Activated effector memory CD4-positive, alpha-beta T cell treated with Interleukin-2 at 50 U/mL for 16 hours (primary cell): ENCODE results near the gene MRGPRF.
"Not testable (repeated sequence)": the region's sequence is repeated elsewhere in the genome, so short reads cannot be mapped to it uniquely, and the experiment has no call there.

Experiments
- DNase-seq: peaks from one replicate; pipeline ENCODE4 v3.0.0-alpha.2; 2020

The MRGPRF gene

DNA sequence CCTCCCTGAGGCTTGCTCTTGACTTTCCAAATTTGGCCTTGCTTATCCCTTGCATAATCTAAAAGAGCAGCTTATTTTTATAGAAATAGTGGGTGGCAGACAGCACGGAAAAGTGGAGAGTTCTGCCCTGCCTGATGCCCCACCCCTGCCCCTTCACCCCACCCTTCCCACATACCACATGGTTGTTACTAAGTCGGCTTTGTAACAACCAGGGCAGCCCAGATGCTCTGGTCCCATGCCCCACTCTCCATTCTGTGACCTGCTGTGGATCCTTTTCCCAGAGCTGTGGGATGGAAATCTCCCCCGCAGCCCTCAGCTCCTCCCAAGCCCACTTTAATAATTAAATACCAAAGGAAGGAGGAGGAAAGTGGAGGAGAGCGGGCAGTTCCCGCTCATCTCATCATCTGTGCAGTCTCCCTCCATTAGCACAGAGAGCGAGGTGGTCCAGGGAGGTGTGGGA lies 10.9 kb downstream of the MRGPRF start:
- no peak for DNase-seq

DNA sequence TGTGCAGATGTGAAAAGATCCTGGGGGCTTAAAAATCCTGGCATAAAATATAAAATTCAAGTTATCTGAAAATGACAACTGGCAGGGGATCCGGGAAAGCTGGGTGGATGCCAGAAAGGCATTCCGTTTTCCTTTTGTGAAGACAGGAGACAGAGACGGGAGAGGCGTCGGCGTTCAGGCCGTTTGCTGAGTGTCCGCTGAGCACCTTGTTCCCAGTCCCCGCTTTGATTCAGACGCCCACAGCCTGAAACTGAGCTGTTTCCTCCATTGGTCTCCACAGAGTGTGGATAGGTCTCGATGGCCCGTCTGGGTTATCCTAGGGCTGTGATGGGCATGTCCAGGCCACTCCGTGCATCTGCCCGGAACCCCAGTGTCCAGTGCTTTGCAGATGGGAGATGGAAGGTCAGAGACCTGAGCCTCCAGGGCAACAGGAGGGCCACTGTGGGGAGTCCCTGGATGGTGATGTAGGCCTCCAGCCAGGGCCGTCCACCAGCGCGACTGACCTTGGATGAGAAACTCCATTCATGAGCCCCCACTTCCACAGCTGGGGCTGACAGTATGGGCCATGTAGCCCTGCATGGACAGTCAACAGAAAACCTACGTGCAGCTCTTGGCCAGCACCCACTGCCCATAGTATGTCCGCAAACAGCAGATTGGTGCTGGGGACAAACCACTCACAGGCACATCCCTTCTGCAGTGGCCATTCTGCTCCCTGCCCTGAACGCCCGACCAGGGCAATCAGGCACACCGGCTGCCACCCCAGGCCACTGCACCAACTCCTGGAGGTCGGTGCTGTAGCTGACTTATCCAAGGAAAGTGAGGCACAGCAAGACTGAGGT lies 11.6 kb downstream of the MRGPRF start:
- no peak for DNase-seq

DNA sequence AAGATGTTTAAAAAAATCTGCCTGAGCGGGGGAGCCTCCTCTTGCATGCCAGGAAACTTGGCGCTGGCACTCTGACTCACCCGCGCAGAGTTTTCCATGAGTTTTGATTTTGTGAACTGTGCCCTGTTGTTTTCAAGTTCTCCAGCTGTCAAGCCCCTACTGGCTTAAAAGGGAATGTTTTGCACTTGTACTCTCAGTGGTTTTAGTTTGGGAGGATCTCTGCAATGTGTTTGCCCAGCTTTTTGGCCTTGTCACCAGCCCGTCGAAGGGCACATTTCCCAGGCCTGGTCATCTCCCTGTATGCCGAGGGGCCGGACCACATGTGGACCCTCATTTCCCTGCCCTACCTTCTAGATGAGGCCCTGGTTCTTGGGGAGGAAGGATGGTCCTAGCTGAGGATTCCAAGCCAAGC lies 12.2 kb downstream of the MRGPRF start:
- no peak for DNase-seq

DNA sequence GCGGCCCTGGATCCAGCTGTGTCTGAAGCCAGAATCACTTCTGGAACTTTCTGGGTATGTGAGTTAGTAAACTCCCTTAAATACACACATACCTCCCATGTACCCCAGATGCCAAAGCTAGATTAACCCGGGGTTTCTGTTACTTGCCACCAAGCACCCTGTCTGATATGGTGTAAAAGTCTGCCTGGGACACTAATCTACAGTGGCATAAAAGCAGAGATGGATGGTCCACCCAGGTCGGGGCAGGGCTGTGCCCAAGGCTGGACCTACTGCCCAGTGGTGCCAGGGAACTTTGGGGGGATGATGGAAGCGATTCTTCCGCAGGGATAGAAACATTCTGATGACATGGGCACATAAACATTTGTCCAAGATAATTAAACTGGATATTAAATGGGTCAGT lies 12.7 kb downstream of the MRGPRF start:
- DNase-seq, result no peak

DNA sequence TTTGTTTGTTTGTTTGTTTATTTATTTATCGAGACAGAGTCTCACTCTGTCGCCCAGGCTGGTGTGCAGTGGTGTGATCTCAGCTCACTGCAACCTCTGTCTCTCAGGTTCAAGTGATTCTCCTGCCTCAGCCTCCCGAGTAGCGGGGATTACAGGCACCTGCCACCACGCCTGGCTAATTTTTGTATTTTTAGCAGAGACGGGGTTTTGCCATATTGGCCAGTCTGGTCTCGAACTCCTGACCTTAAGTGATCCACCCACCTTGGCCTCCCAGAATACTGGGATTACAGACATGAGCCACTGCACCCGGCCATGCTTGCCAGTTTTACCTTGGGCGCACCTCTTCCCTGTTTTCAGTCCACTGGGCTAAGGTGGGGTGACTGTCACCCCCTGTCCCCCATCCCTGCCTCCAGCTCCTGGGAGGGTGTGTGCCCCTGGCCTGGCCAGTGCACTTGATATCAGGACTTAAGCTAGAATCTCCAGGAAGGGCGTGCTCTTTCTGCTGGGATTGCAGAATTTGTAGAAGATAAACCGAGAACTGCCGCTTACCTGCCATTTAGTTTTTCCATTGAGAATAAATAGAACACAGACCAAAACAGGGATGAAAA lies 13.2 kb downstream of the MRGPRF start:
- not testable (repeated sequence) for DNase-seq

DNA sequence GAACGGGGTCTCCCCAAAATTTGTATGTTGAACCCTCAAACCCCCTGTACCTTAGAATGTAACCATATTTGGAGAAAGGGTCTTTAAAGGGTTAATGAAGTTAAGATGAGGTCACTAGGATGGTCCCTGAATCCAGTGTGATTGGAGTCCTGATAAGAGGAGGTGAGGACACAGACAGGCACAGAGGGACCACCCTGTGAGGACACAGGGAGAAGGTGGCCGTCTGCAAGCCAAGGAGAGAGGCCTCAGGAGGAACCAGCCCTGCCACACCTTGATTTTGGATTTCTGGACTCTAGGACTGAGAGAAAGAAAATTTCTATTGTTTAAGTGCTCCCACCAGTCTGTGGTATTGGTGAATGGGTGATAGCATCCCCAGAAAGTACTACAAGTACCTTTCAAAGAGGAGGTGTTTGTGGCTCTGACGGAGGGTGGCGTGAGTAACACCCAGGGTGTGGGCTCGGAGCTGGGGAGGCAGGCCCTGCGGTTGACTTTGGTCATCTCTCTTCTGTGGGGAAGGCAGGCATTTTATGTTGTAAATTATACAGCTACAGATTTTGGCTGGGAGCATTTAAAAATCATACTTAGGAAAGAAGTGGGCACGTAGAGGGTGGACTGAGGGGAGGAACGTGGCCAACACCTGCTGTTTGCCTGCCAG lies 13.8 kb downstream of the MRGPRF start:
- no peak for DNase-seq

DNA sequence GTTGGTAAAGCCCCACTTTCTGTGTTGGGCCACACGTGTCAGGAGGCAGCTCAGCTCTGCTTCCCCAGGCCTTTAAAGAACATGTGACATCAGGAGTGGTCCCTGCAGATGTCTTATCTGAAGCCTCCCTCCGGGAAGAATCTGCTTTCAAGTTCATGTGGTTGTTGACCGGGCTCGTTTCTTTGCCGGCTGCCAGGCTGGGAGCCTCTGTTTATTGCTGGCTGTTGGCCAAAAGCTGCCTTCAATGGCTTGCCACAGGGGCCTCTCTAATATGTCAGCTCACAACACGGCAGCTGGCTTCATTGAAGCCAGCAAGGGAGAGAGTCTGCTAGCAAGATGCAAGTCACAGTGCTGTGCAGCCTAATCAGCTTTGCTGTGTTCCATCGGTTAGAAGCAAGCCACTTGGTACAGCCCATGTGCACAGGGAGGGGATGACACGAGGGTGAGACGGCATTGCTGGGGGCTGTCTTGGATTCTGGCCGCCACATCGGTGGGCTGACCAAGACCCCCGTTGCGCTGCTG lies 14.6 kb downstream of the MRGPRF start:
- DNase-seq, result no peak

DNA sequence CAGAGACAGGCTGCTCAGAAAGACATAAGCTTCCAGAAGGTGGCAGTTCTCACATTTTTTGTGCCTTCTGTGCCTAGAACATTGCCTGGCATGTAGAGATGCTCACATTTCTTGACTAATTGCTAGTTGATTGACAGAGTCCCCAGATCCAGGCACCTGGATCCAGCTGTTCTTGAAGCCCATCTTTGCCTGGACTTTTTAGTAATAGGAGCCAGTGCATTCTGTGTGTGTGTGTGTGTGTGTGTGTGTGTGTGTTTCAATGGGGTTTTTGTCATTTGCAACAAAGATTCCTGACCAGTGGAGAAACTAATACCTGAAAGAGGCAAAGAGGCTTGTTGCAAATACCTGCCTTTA lies 15.1 kb downstream of the MRGPRF start:
- DNase-seq, result no peak

DNA sequence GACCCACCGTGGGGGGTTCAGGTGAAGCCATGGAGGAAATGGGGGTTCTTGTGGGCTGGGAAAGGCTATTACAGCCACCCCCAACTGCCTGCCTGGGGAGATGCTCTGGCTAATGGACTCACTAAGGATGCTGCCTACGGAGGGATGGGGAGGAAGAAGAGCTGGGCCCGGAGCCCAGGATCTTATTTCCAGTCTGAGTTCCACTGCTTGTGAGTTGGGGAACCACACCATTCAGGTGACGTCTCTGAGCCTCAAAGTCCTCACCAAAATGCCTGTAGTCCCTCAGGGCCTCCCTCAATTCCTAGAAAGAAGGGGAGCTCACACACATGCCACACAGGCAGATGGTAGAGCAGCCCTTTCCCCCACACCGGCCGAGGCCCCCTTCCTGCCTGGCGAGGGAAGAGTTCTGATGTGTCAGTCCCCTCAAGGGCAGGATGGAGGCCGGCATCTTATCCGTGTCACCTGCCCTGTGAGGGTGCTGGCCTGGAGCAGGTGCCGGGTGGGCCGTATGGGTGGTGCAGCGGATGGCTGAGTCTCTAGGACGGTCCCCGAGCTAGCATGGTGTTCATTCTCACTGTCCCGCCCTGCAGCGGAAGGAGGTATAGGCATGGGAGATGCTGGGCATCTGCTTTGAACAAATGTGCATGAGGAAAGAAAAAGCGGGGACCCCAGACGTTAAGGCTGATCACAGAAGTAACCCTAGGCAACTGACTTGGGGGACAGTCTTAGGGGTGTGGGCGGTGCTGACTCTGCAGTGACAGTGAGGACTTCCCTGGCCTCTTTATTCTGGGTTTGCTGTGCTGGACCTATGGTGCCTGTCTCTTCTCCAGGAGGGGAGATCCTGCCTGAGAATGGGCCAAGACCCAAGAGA lies 15.7 kb downstream of the MRGPRF start:
- no peak for DNase-seq

DNA sequence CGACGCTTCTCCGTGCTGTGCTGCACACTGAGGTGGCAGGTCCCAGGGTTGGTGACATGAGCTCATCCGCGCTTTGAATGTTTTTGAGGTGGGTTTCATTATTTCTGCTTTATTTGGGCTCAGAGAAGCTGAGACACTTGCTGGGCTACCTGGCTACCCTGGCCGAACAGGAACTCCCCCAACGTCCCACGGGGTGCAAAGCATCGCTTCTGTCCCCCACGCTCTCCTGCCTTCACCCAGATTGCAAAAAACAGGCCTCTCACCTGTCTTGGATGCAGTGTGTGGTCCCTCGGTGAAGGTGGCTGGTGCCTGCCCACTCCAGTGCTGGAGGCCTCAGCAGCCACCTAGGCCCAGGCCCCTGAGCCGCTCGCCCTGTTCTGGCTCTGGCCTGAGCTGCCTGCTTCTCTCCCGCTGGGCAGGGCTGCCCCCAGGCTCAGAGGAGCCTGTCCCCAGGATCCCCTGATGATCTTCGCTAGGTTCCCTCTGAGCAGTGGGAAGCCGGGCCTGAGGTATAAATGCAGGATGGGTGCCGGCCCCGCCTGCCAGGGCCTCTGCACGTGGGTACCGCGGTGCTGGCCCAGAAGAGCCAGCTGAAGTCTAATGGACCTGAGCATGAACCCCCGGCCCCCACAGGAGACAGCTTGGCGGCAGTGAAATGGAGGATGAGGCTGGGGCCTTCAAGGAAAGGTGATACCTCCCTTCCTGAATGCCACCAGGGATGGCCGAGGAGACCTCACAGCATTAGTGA lies 16.5 kb downstream of the MRGPRF start:
- no peak for DNase-seq

DNA sequence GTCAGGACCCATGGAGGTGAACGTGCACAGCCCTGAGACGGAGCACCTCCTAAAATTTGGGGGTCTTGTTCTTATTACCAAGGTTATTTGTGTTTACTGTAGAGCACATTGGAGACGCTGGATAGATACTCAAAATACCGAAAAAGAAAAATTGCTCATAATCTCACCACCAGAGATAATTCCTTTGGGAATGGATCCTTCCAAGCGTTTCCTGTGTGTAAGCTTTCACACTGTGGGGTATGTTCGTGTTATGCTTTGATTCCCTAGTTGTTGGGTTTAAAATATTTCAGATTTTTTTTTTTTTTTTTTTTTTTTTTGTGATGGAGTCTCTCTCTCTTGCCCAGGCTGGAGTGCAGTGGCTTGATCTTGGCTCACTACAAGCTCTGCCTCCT lies 18.2 kb downstream of the MRGPRF start:
- no peak for DNase-seq

DNA sequence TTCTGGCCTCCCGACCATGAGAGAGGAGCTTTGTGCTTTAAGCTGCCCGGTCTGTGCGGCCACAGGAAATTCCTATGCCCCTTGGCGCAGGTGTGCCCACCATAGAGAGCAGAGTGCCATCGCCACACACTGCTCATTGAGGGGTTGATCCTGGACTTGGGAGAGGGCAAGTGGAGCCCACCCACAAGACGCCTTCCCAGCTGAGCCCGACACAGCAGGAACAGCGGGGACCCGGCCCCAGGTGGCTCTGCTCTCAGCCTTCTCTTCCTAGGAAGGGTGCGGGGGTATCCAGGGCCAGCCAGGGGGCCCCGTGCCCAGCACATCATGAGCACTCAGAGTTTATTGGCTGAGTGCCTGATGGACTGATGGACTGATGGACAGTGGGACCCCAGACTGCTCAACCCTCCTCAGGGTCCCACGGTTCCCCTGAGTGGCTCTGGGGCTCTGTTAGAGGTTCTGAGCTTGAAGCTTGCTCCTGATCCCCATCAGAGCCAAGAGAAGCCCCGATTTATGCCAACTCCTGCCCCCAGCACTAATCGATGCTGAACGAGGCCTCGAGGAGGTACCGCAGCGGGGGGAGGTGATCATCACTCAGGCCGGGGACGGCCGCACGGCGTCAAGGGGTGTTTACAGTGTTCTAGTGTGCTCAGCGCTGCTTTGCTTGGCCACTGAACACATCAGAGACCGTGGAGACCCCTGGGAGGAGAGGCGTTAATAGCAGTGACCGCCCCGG lies 18.7 kb downstream of the MRGPRF start:
- no peak for DNase-seq

DNA sequence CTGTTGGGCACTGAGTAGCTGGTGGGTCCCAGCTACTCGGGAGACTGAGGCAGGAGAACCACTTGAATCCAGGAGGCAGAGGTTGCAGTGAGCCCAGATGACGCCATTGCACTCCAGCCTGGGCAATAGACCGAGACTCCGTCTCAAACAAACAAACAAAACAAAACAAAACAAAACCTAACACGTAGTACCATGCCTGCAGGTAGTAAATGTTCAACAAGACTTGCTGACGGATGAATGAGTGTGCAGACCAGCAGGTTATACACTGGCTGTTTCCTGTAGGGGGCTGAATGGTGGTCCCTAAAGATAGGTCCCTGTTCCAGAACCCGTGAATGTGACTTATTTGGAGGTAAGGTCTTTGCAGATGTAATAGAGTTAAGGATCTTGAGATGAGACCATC lies 19.5 kb downstream of the MRGPRF start:
- DNase-seq, result no peak

DNA sequence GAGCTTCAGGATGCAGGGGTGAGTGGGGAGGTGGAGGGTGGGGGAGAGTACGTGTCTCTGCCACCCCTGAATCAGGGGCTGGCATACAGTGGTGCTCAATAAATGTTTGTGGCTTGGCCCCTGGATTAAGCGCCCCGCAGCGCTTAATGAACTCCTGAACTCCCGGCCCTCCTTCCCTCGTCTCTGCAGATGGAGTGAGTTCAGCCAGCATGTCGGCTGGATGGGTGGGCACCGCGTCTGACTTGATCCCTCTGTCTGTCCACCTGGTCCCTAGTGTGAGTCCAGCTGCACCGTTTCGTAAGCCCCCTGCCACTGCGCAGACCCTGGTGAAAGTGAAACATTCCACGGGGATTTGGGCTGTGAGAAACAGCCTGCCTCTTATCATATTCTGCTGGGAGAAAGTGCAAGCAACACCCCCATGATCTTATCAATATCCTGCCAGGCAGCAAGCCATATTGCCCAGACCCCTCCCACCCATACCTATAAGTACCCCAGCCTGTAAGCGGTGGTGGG lies 20.2 kb downstream of the MRGPRF start:
- DNase-seq, result no peak

DNA sequence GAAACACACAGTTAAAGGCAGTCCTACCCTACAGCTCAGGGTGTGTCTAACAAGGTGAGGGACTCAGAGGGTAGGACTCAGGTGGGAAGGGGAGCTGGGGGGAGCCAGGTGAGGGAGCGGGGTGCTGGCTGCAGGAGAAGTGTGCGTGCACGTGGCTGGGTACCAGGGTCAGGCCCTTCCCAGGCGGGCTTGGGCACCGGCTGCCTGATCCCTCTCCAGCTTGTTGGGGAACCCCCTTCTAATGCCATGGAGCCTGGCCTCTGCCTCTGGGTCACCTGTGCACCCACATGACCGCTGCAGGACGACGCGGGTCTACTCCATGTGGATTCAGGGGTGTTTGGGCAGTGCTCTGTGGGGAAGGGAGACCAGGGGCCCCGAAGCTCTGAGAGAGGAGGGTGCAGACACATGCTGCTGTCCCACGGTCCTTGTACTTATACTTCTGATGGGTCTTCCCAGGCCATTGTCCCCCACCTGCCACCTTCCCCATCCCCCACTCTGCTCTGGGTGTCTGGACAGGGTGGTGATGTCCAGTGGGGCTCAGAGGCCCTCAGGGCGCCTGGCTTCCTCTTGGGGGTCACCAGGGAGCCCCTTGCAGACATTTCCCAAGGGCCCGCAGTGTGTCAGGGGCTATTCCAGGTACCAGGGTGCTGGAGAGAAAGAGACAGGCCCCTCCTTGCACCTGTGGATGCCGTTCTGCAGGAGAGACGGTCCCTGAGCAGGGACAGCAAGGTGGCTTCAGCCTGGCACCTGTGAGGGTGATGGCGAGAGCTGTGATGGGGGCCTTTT lies 21.9 kb downstream of the MRGPRF start:
- DNase-seq, result no peak

DNA sequence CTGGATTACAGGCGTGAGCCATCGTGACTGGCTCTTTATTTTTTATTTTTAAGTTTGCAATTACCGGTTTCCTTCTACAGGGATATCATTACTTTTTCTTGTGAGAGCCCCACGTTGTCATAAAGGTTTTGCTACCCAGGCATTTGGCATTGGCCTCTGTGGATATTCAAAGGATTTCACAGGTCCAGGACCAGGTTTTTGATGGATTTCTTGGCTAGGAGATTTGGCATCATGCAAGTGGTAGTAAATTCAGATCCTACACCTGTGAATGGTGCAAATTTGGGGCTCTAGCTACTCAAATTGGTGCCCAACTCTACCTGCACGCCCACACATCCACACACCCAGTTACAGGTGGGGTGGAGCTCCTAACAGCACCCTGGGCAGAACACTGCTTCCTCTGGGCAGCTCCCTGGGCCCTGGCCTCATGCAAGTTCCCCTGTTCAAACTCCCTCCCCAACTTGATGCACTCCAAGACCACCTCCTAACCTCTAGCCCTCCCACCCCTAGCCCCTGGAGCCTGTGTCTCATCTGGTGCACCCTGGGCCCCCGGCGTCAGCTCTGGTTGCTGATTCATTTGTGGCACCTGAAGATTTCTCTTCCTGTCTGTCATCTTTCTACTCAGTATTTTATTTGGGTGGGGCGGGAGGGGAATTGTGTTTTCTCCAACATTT lies 23.0 kb downstream of the MRGPRF start:
- no peak for DNase-seq

DNA sequence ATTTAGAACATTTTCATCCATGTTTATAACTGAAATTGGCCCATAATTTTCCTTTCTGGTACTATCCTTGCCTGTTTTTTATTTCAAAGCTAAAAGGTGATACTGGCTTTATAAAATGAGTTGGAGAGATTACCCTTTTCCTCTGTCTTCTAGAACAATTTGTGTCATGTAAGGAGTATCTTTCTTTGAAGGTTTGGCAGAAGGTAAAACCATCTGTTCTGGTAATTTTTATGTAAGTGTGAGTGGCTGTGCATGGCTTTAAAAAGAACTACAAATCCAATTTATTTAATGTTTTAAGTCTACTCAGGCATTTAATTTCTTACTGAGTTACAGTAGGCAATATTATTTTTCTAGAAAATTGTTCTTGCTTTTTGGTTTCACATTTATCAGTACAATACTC lies 24.6 kb downstream of the MRGPRF start:
- DNase-seq, result no peak

DNA sequence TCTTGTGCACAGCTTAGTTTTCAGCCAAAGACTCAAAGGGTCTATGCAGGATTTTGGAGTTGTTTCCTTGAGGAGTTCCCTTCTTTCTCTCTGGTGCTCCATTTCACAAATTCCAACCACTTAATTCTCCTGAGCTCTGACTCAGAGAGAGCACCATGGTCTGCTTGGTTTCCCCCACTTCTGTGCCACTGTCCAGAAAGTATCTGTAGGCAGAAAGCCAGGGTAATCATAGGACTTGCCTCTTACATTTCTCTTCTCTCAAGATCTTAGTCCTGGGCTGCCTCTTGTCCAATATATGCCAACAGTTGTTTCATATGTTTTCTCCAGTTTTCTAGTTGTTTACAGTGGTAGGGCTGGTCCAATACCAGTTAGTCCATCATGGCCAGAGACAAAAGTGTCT lies 25.8 kb downstream of the MRGPRF start:
- no peak for DNase-seq

DNA sequence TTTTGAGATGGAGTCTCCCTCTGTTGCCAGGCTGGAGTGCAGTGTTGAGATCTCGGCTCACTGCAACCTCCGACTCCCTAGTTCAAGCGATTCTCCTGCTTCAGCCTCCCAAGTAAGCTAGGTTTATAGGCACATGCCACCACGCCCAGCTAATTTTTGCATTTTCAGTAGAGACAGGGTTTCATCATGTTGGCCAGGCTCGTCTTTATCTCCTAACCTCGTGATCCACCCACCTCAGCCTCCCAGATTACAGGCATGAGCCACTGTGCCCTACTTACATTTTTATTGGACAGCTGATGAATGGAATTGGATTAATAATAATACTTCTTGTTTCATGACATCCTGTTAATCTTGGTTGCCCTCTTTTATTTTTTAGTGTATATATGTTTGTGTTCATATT lies 29.2 kb downstream of the MRGPRF start:
- DNase-seq, result no peak

DNA sequence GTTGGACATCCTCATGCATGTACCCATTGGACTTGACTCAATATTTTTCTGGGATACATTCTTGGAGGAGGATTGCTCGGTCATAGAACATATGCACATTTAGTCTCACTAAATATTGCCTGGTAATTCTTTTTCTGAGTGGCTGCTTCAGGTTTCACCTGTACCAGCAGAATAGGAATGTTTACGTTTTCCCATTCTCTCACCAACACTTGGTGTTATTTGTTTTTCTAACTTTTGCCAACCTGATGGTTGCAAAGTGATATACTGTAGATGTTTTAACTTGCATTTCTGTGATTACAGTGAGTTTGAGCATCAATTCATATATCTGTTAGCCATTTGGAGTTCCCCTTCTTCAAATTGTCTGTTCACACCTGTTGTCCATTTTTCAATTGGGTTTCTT lies 30.9 kb downstream of the MRGPRF start:
- no peak for DNase-seq
